Fibroblast of skin of abdomen (primary cell): ENCODE results near the gene HMOX1. TPM values are rescaled to one million over a fixed set of nuclear protein-coding genes. Genes with fewer than 3 reads are reported as not detected.
A peak's percentile ranks its signal among the peaks of the same experiment; 100 is the strongest.

Experiments
- DNase-seq: peaks from one replicate; pipeline ENCODE4 v3.0.0-alpha.2; 2013
- polyA plus RNA-seq, 2 experiments: library from polyadenylated mRNA; unstranded; fragments of 120-200 nt; gene quantifications; one replicate each; pipeline ENCODE4 v1.2.1, GENCODE V29; 2013; ENCODE audit not compliant: insufficient read length in 2 of 2

The HMOX1 gene
- 63.0 TPM for polyA plus RNA-seq (2013, experiment 1 of 2; ENCODE audit: insufficient read length)
- polyA plus RNA-seq (2013, experiment 2 of 2; ENCODE audit: insufficient read length), result 60.0 TPM

- DNase-seq, result peak; percentile 89
Measured at GRCh38 chr22:35380537-35381423, at the start of gene HMOX1. Gene HMOX1 (plus strand): TSS chr22:35381096. CDS start chr22:35381174, 78 bp downstream.

GRCh38 chr22:35332278-35332677 is 48.6 kb upstream of the HMOX1 start:
- DNase-seq, result no peak

GRCh38 chr22:35333220-35333619 is 47.7 kb upstream of the HMOX1 start:
- DNase-seq, result no peak

GRCh38 chr22:35334004-35334403 is 46.9 kb upstream of the HMOX1 start:
- no peak for DNase-seq

- DNase-seq, result no peak
Measured at GRCh38 chr22:35335468-35335867, 45.4 kb upstream of the HMOX1 start.

GRCh38 chr22:35335936-35336781 is 44.7 kb upstream of the HMOX1 start:
- no peak for DNase-seq

GRCh38 chr22:35337932-35338331 is 43.0 kb upstream of the HMOX1 start:
- DNase-seq, result no peak

GRCh38 chr22:35341090-35341874 is 39.6 kb upstream of the HMOX1 start:
- DNase-seq, result no peak

- no peak for DNase-seq
Measured at GRCh38 chr22:35342390-35342789, 38.5 kb upstream of the HMOX1 start.

- no peak for DNase-seq
Measured at GRCh38 chr22:35343664-35344550, 37.0 kb upstream of the HMOX1 start.

- no peak for DNase-seq
Measured at GRCh38 chr22:35344956-35345690, 35.8 kb upstream of the HMOX1 start.

- DNase-seq, result no peak
Measured at GRCh38 chr22:35345808-35346505, 34.9 kb upstream of the HMOX1 start.

- no peak for DNase-seq
Measured at GRCh38 chr22:35346596-35347220, 34.2 kb upstream of the HMOX1 start.

- DNase-seq, result no peak
Measured at GRCh38 chr22:35347462-35347861, 33.4 kb upstream of the HMOX1 start.

GRCh38 chr22:35348026-35348590 is 32.8 kb upstream of the HMOX1 start:
- no peak for DNase-seq

GRCh38 chr22:35348703-35349102 is 32.2 kb upstream of the HMOX1 start:
- no peak for DNase-seq

- no peak for DNase-seq
Measured at GRCh38 chr22:35349368-35349703, 31.6 kb upstream of the HMOX1 start.

- peak; percentile 41 for DNase-seq
Measured at GRCh38 chr22:35349704-35350538, 31.0 kb upstream of the HMOX1 start.
